Measurements from ENCODE around the gene GMDS.

DNA sequence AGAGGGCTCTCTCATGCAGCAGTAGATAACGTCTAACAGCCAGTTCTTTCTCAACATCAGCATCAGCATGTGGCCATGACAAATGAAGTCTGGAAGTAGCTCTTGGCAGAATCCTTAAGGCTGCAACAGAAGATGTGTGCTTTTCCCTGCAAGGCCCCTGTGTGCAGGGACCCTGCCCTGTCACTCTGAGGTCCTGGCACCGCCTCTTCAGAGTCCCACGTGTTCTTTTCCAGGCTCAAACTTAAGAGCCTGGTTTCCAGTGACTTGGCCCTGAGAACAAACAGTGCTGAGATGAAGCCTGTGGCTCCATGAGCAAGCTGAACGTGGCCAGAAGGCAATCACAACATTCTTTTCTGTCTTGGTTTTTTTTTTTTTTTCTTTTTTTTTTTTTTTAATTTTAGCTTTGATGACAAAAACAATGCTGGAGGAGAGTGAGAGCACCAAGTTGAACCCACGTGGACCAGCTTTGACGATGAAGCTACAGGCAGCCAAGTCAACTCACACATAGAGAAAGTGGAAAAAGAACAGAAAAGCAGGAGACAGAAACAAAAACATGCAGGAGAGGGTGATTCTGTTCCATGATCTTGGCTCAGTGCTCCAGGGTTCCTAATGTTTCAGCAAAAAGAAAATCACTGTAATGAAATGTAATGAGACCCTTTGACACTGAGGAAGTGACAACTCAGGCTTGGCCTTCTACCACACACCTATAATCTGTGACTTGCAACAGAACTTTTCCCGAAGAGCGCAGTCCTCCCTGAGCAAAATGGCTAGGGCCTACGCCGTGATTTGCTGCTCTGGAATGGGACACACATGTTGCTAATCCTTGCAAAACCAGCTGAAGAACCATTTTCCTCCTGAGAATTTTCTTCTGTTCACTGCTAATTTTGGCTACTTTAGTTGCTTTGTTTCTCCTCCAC lies 549.6 kb downstream of the GMDS start:
- TF ChIP-seq EZH2 (IDR thresholded peaks at IDR 0.05; ENCODE audit: insufficient read depth, poor library complexity, severe bottlenecking) (no peak), EZH2phosphoT487 (IDR thresholded peaks at IDR 0.05; ENCODE audit: insufficient read depth, low read depth) (no peak)
